ENCODE data around the gene XIAP.
"Not testable (repeated sequence)": the region's sequence is repeated elsewhere in the genome, so short reads cannot be mapped to it uniquely, and the experiment has no call there.

Gene XIAP

GRCh38 chrX:123918106-123918721 is 58.4 kb downstream of the XIAP start:
- H3K4me1 ChIP-seq (ENCODE audit: control insufficient read depth, insufficient read depth, low read length), result peaks cover 5% of the 10 kb centered on the region
- no peaks in the 10 kb centered on the region for H3K27me3 ChIP-seq (ENCODE audit: control insufficient read depth, insufficient read depth, low read length)
- no peak overlapping the region for H3K4me3 ChIP-seq (ENCODE audit: low read length)
- no peaks in the 10 kb centered on the region for H3K9me3 ChIP-seq (replicated peaks; ENCODE audit: low read length)
- no peak overlapping the region for H3K9ac ChIP-seq (ENCODE audit: low read depth, low read length)
- H3K4me2 ChIP-seq (ENCODE audit: low read length), result no peak overlapping the region
- H3K36me3 ChIP-seq (ENCODE audit: insufficient read depth, low read length), result no peaks in the 10 kb centered on the region

- no peaks in the 10 kb centered on the region for H3K36me3 ChIP-seq (ENCODE audit: insufficient read depth, low read length)
- peaks cover 5% of the 10 kb centered on the region for H3K4me1 ChIP-seq (ENCODE audit: control insufficient read depth, insufficient read depth, low read length)
- no peaks in the 10 kb centered on the region for H3K27me3 ChIP-seq (ENCODE audit: control insufficient read depth, insufficient read depth, low read length)
- H3K9ac ChIP-seq (ENCODE audit: low read depth, low read length), result no peak overlapping the region
- no peak overlapping the region for H3K4me3 ChIP-seq (ENCODE audit: low read length)
- no peaks in the 10 kb centered on the region for H3K9me3 ChIP-seq (replicated peaks; ENCODE audit: low read length)
- no peak overlapping the region for H3K4me2 ChIP-seq (ENCODE audit: low read length)
Measured at GRCh38 chrX:123920105-123920785, 60.4 kb downstream of the XIAP start.

GRCh38 chrX:123923211-123923610 is 63.4 kb downstream of the XIAP start:
- H3K4me1 ChIP-seq (ENCODE audit: control insufficient read depth, insufficient read depth, low read length), result peaks cover 5% of the 10 kb centered on the region
- no peak overlapping the region for H3K4me2 ChIP-seq (ENCODE audit: low read length)
- no peak overlapping the region for H3K9ac ChIP-seq (ENCODE audit: low read depth, low read length)
- no peaks in the 10 kb centered on the region for H3K9me3 ChIP-seq (replicated peaks; ENCODE audit: low read length)
- H3K36me3 ChIP-seq (ENCODE audit: insufficient read depth, low read length), result no peaks in the 10 kb centered on the region
- H3K27me3 ChIP-seq (ENCODE audit: control insufficient read depth, insufficient read depth, low read length), result no peaks in the 10 kb centered on the region
- H3K4me3 ChIP-seq (ENCODE audit: low read length), result no peak overlapping the region

GRCh38 chrX:123924186-123924585 is 64.3 kb downstream of the XIAP start:
- H3K9ac ChIP-seq (ENCODE audit: low read depth, low read length), result no peak overlapping the region
- H3K4me3 ChIP-seq (ENCODE audit: low read length), result no peak overlapping the region
- H3K4me2 ChIP-seq (ENCODE audit: low read length), result no peak overlapping the region
- no peaks in the 10 kb centered on the region for H3K36me3 ChIP-seq (ENCODE audit: insufficient read depth, low read length)
- H3K4me1 ChIP-seq (ENCODE audit: control insufficient read depth, insufficient read depth, low read length), result peaks cover 5% of the 10 kb centered on the region
- no peaks in the 10 kb centered on the region for H3K27me3 ChIP-seq (ENCODE audit: control insufficient read depth, insufficient read depth, low read length)
- no peaks in the 10 kb centered on the region for H3K9me3 ChIP-seq (replicated peaks; ENCODE audit: low read length)

GRCh38 chrX:123927845-123928244 is 68.0 kb downstream of the XIAP start:
- H3K4me1 ChIP-seq (ENCODE audit: control insufficient read depth, insufficient read depth, low read length), result no peaks in the 10 kb centered on the region
- no peak overlapping the region for H3K9ac ChIP-seq (ENCODE audit: low read depth, low read length)
- no peak overlapping the region for H3K4me3 ChIP-seq (ENCODE audit: low read length)
- H3K36me3 ChIP-seq (ENCODE audit: insufficient read depth, low read length), result no peaks in the 10 kb centered on the region
- no peaks in the 10 kb centered on the region for H3K9me3 ChIP-seq (replicated peaks; ENCODE audit: low read length)
- no peak overlapping the region for H3K4me2 ChIP-seq (ENCODE audit: low read length)
- H3K27me3 ChIP-seq (ENCODE audit: control insufficient read depth, insufficient read depth, low read length), result no peaks in the 10 kb centered on the region

- not testable (repeated sequence) for H3K4me3 ChIP-seq (ENCODE audit: low read length); H3K36me3 ChIP-seq (ENCODE audit: insufficient read depth, low read length); H3K9me3 ChIP-seq (replicated peaks; ENCODE audit: low read length); H3K9ac ChIP-seq (ENCODE audit: low read depth, low read length); H3K4me1 ChIP-seq (ENCODE audit: control insufficient read depth, insufficient read depth, low read length); H3K4me2 ChIP-seq (ENCODE audit: low read length); H3K27me3 ChIP-seq (ENCODE audit: control insufficient read depth, insufficient read depth, low read length)
Measured at GRCh38 chrX:123932055-123932454, 72.2 kb downstream of the XIAP start.

GRCh38 chrX:123943074-123943473 is 83.2 kb downstream of the XIAP start:
- H3K36me3 ChIP-seq (ENCODE audit: insufficient read depth, low read length), result no peaks in the 10 kb centered on the region
- no peaks in the 10 kb centered on the region for H3K9me3 ChIP-seq (replicated peaks; ENCODE audit: low read length)
- no peak overlapping the region for H3K4me3 ChIP-seq (ENCODE audit: low read length)
- no peak overlapping the region for H3K9ac ChIP-seq (ENCODE audit: low read depth, low read length)
- no peak overlapping the region for H3K4me2 ChIP-seq (ENCODE audit: low read length)
- H3K27me3 ChIP-seq (ENCODE audit: control insufficient read depth, insufficient read depth, low read length), result no peaks in the 10 kb centered on the region
- no peaks in the 10 kb centered on the region for H3K4me1 ChIP-seq (ENCODE audit: control insufficient read depth, insufficient read depth, low read length)

GRCh38 chrX:123943488-123943887 is 83.6 kb downstream of the XIAP start:
- H3K36me3 ChIP-seq (ENCODE audit: insufficient read depth, low read length), result no peaks in the 10 kb centered on the region
- H3K9ac ChIP-seq (ENCODE audit: low read depth, low read length), result no peak overlapping the region
- no peaks in the 10 kb centered on the region for H3K4me1 ChIP-seq (ENCODE audit: control insufficient read depth, insufficient read depth, low read length)
- no peaks in the 10 kb centered on the region for H3K27me3 ChIP-seq (ENCODE audit: control insufficient read depth, insufficient read depth, low read length)
- no peaks in the 10 kb centered on the region for H3K9me3 ChIP-seq (replicated peaks; ENCODE audit: low read length)
- H3K4me3 ChIP-seq (ENCODE audit: low read length), result no peak overlapping the region
- no peak overlapping the region for H3K4me2 ChIP-seq (ENCODE audit: low read length)

GRCh38 chrX:123949846-123950245 is 90.0 kb downstream of the XIAP start:
- H3K9me3 ChIP-seq (replicated peaks; ENCODE audit: low read length), result no peaks in the 10 kb centered on the region
- no peak overlapping the region for H3K4me2 ChIP-seq (ENCODE audit: low read length)
- H3K4me3 ChIP-seq (ENCODE audit: low read length), result no peak overlapping the region
- no peaks in the 10 kb centered on the region for H3K36me3 ChIP-seq (ENCODE audit: insufficient read depth, low read length)
- no peaks in the 10 kb centered on the region for H3K27me3 ChIP-seq (ENCODE audit: control insufficient read depth, insufficient read depth, low read length)
- no peaks in the 10 kb centered on the region for H3K4me1 ChIP-seq (ENCODE audit: control insufficient read depth, insufficient read depth, low read length)
- H3K9ac ChIP-seq (ENCODE audit: low read depth, low read length), result no peak overlapping the region

GRCh38 chrX:123959281-123960063 is 99.6 kb downstream of the XIAP start:
- H3K27me3 ChIP-seq (ENCODE audit: control insufficient read depth, insufficient read depth, low read length), result no peaks in the 10 kb centered on the region
- H3K4me1 ChIP-seq (ENCODE audit: control insufficient read depth, insufficient read depth, low read length), result peaks cover 7% of the 10 kb centered on the region
- H3K36me3 ChIP-seq (ENCODE audit: insufficient read depth, low read length), result no peaks in the 10 kb centered on the region
- no peaks in the 10 kb centered on the region for H3K9me3 ChIP-seq (replicated peaks; ENCODE audit: low read length)
- H3K4me2 ChIP-seq (ENCODE audit: low read length), result peak overlapping the region; percentile 91
- H3K9ac ChIP-seq (ENCODE audit: low read depth, low read length), result peak overlapping the region; percentile 89
- H3K4me3 ChIP-seq (ENCODE audit: low read length), result peak overlapping the region; percentile 73

- H3K9me3 ChIP-seq (replicated peaks; ENCODE audit: low read length), result no peaks in the 10 kb centered on the region
- H3K9ac ChIP-seq (ENCODE audit: low read depth, low read length), result peak overlapping the region; percentile 99
- H3K4me3 ChIP-seq (ENCODE audit: low read length), result peak overlapping the region; percentile 93
- H3K27me3 ChIP-seq (ENCODE audit: control insufficient read depth, insufficient read depth, low read length), result no peaks in the 10 kb centered on the region
- H3K4me1 ChIP-seq (ENCODE audit: control insufficient read depth, insufficient read depth, low read length), result peaks cover 11% of the 10 kb centered on the region
- H3K4me2 ChIP-seq (ENCODE audit: low read length), result peak overlapping the region; percentile 75
- H3K36me3 ChIP-seq (ENCODE audit: insufficient read depth, low read length), result no peaks in the 10 kb centered on the region
Measured at GRCh38 chrX:123960956-123961267, 101.1 kb downstream of the XIAP start.
